22Rv1 (cell line): ENCODE data around the gene ZFC3H1.

Experiments used
- CTCF ChIP-seq: fragments of 450-650 bp; IDR thresholded peaks from 2 replicates; pipeline ENCODE4 v1.5.1; 2017; ENCODE audit warnings: mild to moderate bottlenecking
- ZFX ChIP-seq: fragments of 450-650 bp; IDR thresholded peaks from 2 replicates; pipeline ENCODE4 v1.6.1; 2017; ENCODE audit warnings: antibody characterized with exemption, borderline replicate concordance

DNA sequence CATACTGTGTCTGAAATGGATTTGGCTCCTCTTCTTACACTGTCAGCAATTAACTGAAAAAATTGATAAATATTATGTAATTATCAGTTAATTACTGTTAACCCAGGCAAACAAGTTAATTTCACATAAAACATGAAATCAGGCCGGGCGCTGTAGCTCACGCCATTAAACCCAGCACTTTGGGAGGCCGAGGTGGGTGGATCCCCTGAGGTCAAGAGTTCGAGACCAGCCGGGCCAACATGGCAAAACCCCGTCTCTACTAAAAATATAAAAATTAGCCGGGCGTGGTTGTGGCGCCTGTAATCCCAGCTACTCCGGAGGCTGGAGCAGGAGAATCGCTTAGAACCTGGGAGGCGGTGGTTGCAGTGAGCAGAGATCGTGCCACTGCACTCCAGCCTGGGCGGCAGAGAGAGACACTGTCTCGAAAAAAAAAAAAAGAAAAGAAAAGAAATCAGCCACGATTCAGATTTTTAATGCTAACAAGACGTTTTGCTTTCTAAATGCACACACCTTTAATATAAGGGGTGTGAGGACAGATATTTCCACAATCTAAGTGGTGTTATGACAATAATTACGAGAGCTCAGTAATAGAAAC lies 21.8 kb upstream of the ZFC3H1 start:
- no peak for TF ChIP-seq CTCF
- TF ChIP-seq ZFX = no peak
